RKO (cell line): ENCODE results near the gene SLPI.

Experiments
- DNase-seq: peaks from one replicate; pipeline ENCODE4 v3.0.0-alpha.2; 2016; ENCODE audit warnings: low spot score

SLPI gene

DNA sequence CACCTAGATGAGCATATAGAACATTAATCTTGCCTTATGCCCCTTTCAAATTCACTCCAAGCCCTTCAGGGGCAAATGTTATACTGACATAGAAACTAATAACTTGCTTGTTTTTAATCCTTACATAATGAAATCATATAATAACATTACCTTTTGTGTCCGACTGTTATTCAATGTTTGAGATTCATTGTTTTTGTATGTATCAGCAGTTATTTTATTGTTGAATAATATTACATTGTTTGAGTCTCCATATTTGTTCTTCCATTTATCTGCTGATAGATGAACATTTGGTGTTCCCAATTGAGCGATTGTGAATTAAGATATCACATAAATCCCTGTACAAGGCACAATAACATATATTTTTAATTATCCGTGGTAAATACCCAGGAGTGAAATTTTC, 41.5 kb downstream of the SLPI start:
- DNase-seq, result no peak

- DNase-seq, result no peak
Observed at GRCh38 chr20:45211569-45212474, 42.5 kb downstream of the SLPI start.

GRCh38 chr20:45209924-45210323, 44.4 kb downstream of the SLPI start:
- DNase-seq, result no peak

- no peak for DNase-seq
Observed at GRCh38 chr20:45206725-45207124, 47.6 kb downstream of the SLPI start, which contains the start of gene SEMG1. Gene SEMG1, plus strand, starts transcription at chr20:45207033. Its CDS starts 21 bp downstream, at chr20:45207054.
